Subcutaneous adipose tissue (tissue), 4 donors: Measurements from ENCODE around the gene LRRC14B. TPM values are rescaled to one million over a fixed set of nuclear protein-coding genes. Genes with fewer than 3 reads are reported as not detected.

Experiments
- CTCF ChIP-seq: fragments of 450-650 bp; IDR thresholded peaks from one replicate; pipeline ENCODE4 v1.5.1; 2016; ENCODE audit warnings: low read depth, mild to moderate bottlenecking, control low read depth, antibody characterized with exemption, moderate library complexity
- total RNA-seq, 4 donors: library from RNA; depleted of rRNA; stranded (reverse); fragments of >200 nt; gene quantifications; one replicate each; pipeline ENCODE4 v1.1.0, GENCODE V29; 2016

LRRC14B gene
- total RNA-seq, 4 donors from 2014 or later: not detected

GRCh38 chr5:199950-200645 is 8.8 kb downstream of the LRRC14B start:
- no peak for TF ChIP-seq CTCF

- TF ChIP-seq CTCF: no peak
These were observed 9.7 kb downstream of the LRRC14B start for GRCh38 chr5:200985-201384.

- no peak for TF ChIP-seq CTCF
These were observed 10.4 kb downstream of the LRRC14B start for GRCh38 chr5:201672-202071.

GRCh38 chr5:203246-203930 is 12.1 kb downstream of the LRRC14B start:
- TF ChIP-seq CTCF: no peak

- no peak for TF ChIP-seq CTCF
These were observed 12.7 kb downstream of the LRRC14B start for GRCh38 chr5:204001-204400.

- TF ChIP-seq CTCF: no peak
These were observed 13.2 kb downstream of the LRRC14B start for GRCh38 chr5:204462-204861.

- TF ChIP-seq CTCF: no peak
These were observed 13.8 kb downstream of the LRRC14B start for GRCh38 chr5:204966-205670.
